Neutrophil (primary cell): ENCODE data around the gene WDR74.

Experiments
- H3K27ac ChIP-seq: fragments of 200-600 bp; sonication (generic); 2 replicates; pipeline ENCODE4 v1.5.1; 2016; ENCODE audit warnings: mild to moderate bottlenecking, moderate library complexity
- H3K27me3 ChIP-seq: fragments of 200-600 bp; sonication (generic); 2 replicates; pipeline ENCODE4 v1.6.0; 2016; ENCODE audit warnings: mild to moderate bottlenecking
- H3K36me3 ChIP-seq: fragments of 200-600 bp; sonication (generic); 2 replicates; pipeline ENCODE4 v1.5.1; 2017
- H3K4me1 ChIP-seq, 2 experiments: fragments of 200-600 bp in 1 of 2; sonication (generic) in 1 of 2; 1 replicate in 1 of 2; 2 replicates in 1 of 2; pipeline versions ENCODE4 v1.5.1 to v1.6.1; 2013 to 2016; ENCODE audit warnings: low read depth in 1 of 2, low read length in 1 of 2, mild to moderate bottlenecking in 1 of 2, moderate library complexity in 1 of 2; ENCODE audit not compliant: control insufficient read depth in 1 of 2, insufficient read depth in 1 of 2
- H3K4me3 ChIP-seq, 2 experiments: fragments of 200-600 bp in 1 of 2; sonication (generic) in 1 of 2; 1 replicate in 1 of 2; 2 replicates in 1 of 2; pipeline ENCODE4 v1.5.1; 2013 to 2016; ENCODE audit warnings: low read depth in 1 of 2, low read length in 1 of 2, mild to moderate bottlenecking in 1 of 2, moderate library complexity in 1 of 2
- H3K9me3 ChIP-seq: fragments of 200-600 bp; sonication (generic); 2 replicates; pipeline ENCODE4 v1.5.1; 2016
- TF ChIP-seq, protein P1 (sequence below): fragments of 200-600 bp; sonication (generic); IDR thresholded peaks from 2 replicates; pipeline ENCODE4 v1.5.1; 2016; ENCODE audit warnings: antibody characterized with exemption

Gene WDR74

DNA sequence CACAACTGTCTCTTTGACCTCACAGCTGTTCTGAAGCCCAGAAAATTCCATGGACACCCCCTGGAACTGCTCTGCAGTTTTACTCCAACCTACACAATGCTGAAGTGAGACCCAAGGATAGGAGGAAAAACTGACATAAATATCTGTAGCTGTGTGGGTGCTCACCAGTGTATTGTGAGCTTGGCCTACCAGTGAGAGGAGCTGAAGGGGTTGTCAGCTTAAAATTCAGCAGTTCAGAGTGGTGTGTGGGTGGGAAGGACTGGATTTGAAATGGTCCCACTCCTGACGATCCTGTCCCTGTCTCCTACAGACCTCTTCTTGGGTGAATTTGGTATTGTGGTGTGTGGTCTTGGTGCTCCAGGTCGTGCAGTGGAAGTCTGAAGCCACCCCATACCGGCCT lies 49.8 kb downstream of the WDR74 start:
- Histone ChIP-seq H3K4me3 (no peak overlapping the region), H3K4me1 (peaks cover 46 to 52% of the 10 kb centered on the region in 2 experiments), H3K27me3 (no peaks in the 10 kb centered on the region), H3K27ac (peak overlapping the region; percentile 33), H3K9me3 (no peaks in the 10 kb centered on the region), H3K36me3 (peaks cover 38% of the 10 kb centered on the region)
- TF ChIP-seq, protein P1, sequence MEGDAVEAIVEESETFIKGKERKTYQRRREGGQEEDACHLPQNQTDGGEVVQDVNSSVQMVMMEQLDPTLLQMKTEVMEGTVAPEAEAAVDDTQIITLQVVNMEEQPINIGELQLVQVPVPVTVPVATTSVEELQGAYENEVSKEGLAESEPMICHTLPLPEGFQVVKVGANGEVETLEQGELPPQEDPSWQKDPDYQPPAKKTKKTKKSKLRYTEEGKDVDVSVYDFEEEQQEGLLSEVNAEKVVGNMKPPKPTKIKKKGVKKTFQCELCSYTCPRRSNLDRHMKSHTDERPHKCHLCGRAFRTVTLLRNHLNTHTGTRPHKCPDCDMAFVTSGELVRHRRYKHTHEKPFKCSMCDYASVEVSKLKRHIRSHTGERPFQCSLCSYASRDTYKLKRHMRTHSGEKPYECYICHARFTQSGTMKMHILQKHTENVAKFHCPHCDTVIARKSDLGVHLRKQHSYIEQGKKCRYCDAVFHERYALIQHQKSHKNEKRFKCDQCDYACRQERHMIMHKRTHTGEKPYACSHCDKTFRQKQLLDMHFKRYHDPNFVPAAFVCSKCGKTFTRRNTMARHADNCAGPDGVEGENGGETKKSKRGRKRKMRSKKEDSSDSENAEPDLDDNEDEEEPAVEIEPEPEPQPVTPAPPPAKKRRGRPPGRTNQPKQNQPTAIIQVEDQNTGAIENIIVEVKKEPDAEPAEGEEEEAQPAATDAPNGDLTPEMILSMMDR = no peak

GRCh38 chr11:62788991-62789390 lies 50.4 kb downstream of the WDR74 start:
- Histone ChIP-seq H3K36me3 (peaks cover 33% of the 10 kb centered on the region), H3K27ac (peak overlapping the region; percentile 33), H3K9me3 (no peaks in the 10 kb centered on the region), H3K27me3 (no peaks in the 10 kb centered on the region), H3K4me1 (peaks cover 46 to 52% of the 10 kb centered on the region in 2 experiments), H3K4me3 (no peak overlapping the region)
- TF ChIP-seq, protein P1 = no peak

DNA sequence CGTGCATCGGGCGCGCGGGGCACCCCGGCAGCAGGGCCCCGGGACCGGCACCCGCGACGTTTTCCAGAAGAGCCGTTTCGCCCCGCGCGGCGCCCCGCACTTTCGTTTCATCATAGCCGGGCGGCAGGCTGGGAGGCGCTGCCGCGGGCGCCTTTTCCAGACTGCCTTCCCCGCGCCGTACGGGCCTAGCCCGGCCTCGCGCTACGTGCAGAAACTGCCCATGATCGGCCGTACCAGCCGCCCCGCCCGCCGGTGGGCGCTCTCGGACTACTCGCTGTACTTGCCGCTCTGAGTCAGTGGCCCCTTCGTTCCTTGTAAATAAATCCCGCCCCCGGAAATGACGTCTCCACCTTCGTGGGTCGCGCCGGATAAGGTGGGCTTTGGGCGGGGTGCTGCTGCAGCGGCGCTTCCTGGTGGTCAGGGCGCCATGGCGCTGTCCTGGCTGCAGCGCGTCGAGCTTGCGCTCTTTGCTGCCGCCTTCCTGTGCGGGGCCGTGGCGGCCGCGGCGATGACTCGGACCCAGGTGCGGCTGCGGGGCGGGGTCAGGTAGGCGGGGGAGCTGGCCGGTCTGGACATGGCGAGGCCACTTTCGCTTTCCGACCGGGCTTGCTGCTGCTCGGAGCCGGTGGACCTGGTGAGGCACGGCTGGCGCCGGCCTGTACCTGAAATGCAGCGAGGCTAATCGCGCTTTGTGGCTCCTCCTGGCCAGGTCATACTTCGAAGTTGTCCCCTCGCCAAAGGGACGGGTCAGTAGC lies 52.2 kb downstream of the WDR74 start, which contains the start of gene TMEM179B:
TMEM179B (plus strand) TSS at position 398 of the 755 bp plus-strand sequence; CDS start at position 428, 30 bp downstream.
- no peaks in the 10 kb centered on the region for H3K27me3 ChIP-seq
- peaks cover 16% of the 10 kb centered on the region for H3K36me3 ChIP-seq
- H3K4me3 ChIP-seq = peak within 1 kb of the TSS; percentile 86 to 90
- TF ChIP-seq, protein P1 = peak; percentile 67
- H3K4me1 ChIP-seq = peaks cover 42 to 49% of the 10 kb centered on the region in 2 experiments
- H3K9me3 ChIP-seq = no peaks in the 10 kb centered on the region
- peak within 1 kb of the TSS; percentile 91 for H3K27ac ChIP-seq

DNA sequence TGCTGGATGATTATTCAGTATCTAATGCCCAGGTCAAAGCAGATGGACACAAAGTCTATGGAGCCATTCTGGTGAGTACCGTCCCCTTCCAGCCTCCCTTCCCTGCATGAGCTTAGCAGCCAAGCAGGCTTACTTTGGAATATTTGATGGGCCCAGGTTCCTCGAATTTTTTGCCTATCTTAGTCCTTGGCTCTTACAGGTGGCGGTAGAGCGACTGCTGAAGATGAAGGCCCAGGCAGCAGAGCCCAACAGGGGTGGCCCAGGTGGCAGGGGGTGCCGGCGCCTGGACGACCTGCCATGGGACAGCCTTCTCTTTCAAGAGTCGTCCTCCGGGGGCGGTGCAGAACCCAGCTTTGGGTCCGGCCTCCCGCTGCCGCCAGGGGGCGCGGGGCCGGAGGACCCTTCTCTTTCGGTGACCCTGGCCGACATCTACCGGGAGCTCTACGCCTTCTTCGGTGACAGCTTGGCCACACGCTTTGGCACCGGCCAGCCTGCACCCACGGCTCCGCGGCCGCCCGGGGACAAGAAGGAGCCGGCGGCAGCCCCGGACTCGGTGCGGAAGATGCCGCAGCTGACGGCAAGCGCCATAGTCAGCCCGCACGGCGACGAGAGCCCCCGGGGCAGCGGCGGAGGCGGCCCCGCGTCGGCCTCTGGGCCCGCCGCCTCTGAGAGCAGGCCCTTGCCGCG lies 52.9 kb downstream of the WDR74 start:
- H3K4me3 ChIP-seq = peak overlapping the region; percentile 86 to 90
- H3K27me3 ChIP-seq = no peaks in the 10 kb centered on the region
- peak overlapping the region; percentile 91 for H3K27ac ChIP-seq
- TF ChIP-seq, protein P1 = peak; percentile 96
- peaks cover 13% of the 10 kb centered on the region for H3K36me3 ChIP-seq
- H3K4me1 ChIP-seq = peaks cover 34 to 42% of the 10 kb centered on the region in 2 experiments
- H3K9me3 ChIP-seq = no peaks in the 10 kb centered on the region
